Pancreas (tissue), 10 donors: ENCODE measurements around the gene IZUMO3. TPM values are rescaled to one million over a fixed set of nuclear protein-coding genes. Genes with fewer than 3 reads are reported as not detected.

Experiments used
- ATAC-seq, 4 donors: fragments of 200-7000 bp; cut with Tn5 transposase; one replicate each; pipeline versions ENCODE4 v1.8.0 to v1.9.1; 2020; ENCODE audit warnings: mild to moderate bottlenecking in 4 of 4, moderate library complexity in 4 of 4
- DNase-seq, 6 donors: peaks; one replicate each; pipeline ENCODE4 v3.0.0-alpha.2; 2020
- FAIRE-seq: peaks from 2 replicates; lab custom pipeline; 2012; peaks lifted over from hg19 to GRCh38; lab: Jason Lieb, UNC
- H3K27ac ChIP-seq, 4 donors: fragments of 200-600 bp; sonication (generic); 1 replicate in 3 of 4; 2 replicates in 1 of 4; pipeline versions ENCODE4 v1.5.0 to v1.8.0; 2020
- H3K27me3 ChIP-seq, 4 donors: fragments of 200-600 bp; one replicate each; pipeline ENCODE4 v1.8.0; 2021
- H3K36me3 ChIP-seq, 3 donors: fragments of 200-600 bp; sonication (generic) in 1 of 3; one replicate each; pipeline versions ENCODE4 v1.5.0 to v1.8.0; 2020 to 2021
- H3K4me1 ChIP-seq, 3 donors: fragments of 200-600 bp; one replicate each; pipeline ENCODE4 v1.8.0; 2021
- H3K4me3 ChIP-seq, 4 donors: fragments of 200-600 bp; sonication (generic) in 2 of 4; one replicate each; pipeline versions ENCODE4 v1.5.0 to v1.8.0; 2020 to 2021
- H3K9me3 ChIP-seq, 4 donors: fragments of 200-600 bp; one replicate each; pipeline ENCODE4 v1.8.0; 2021
- CTCF ChIP-seq, 4 donors: fragments of 200-600 bp; sonication (generic) in 3 of 4; IDR thresholded peaks; one replicate each; pipeline versions ENCODE4 v1.5.0 to v1.8.0; 2021; ENCODE audit warnings: antibody characterized with exemption in 4 of 4
- WGBS, 2 donors: extraction: QIAGEN DNeasy Blood & Tissue Kit; methylation state at CpG; one replicate each; pipeline ENCODE4 v1.1.7; 2013; 5-methylcytosine and 5-hydroxymethylcytosine counted together
- intact Hi-C, 3 donors: fragments of 100-400 bp; cut with DNase I; formaldehyde crosslinking; loops; one replicate each; pipeline versions ENCODE4 v1.11.1 to v1.14.2; 2022
- polyA plus RNA-seq, 2 donors: library from polyadenylated mRNA; stranded (reverse); fragments of 200-250 nt; gene quantifications; one replicate each; pipeline ENCODE4 v1.2.3, GENCODE V29; 2013
- total RNA-seq, 6 donors: library from RNA; stranded (reverse); fragmentation: NEBNext Ultra II Directional in 4 of 6; extraction: Animal tissue kit (Norgen Biotek cat#: 25700) in 4 of 6; gene quantifications; one replicate each; pipeline versions ENCODE4 v1.2.1 to v1.2.4, GENCODE V29; 2021 to 2023
- donor health status: healthy with polysubstance abuse.
- donor health status: DM: no; HTN: no; CAD: no; lungs with moderate emphysema.
- donor health status: DM: no; HTN: no; CAD: no.
- donor health status: control.
- donor health status: control.
- donor health status: Bipolar disorder and iron deficiency.
- donor health status: DM: yes; HTN: yes; CAD: no.
- donor health status: DM: no; HTN: no; CAD: no.
- donor health status: DM: no; HTN: no; CAD: no.
- donor health status: DM: yes; HTN: yes; CAD: no.

IZUMO3 gene
- total and polyA plus RNA-seq, 8 donors, result not detected

- no peak for ATAC-seq
- H3K4me3 ChIP-seq, result no peak overlapping the region
- no peaks in the 10 kb centered on the region for H3K36me3 ChIP-seq
- no peaks in the 10 kb centered on the region for H3K9me3 ChIP-seq
- intact Hi-C loops, result no loop called here
- H3K27me3 ChIP-seq, result no peaks in the 10 kb centered on the region
- no peak for TF ChIP-seq CTCF (IDR thresholded peaks at IDR 0.05)
- DNase-seq, result no peak
- H3K4me1 ChIP-seq, result no peaks in the 10 kb centered on the region
- 58 to 71% methylated on average over 3 of the region's 3 CpGs for WGBS, 2 donors
- FAIRE-seq, result no peak
- no peak overlapping the region for H3K27ac ChIP-seq
Observed at GRCh38 chr9:24504521-24504920, 41.2 kb downstream of the IZUMO3 start.

- 51 to 65% methylated on average over 1 of the region's 1 CpG for WGBS, 2 donors
- Histone ChIP-seq H3K4me1 (no peaks in the 10 kb centered on the region), H3K27me3 (no peaks in the 10 kb centered on the region), H3K36me3 (no peaks in the 10 kb centered on the region), H3K9me3 (no peaks in the 10 kb centered on the region), H3K4me3 (no peak overlapping the region), H3K27ac (no peak overlapping the region)
- ATAC-seq (no peak), DNase-seq (no peak), FAIRE-seq (no peak)
- no peak for TF ChIP-seq CTCF (IDR thresholded peaks at IDR 0.05)
- intact Hi-C loops, result no loop called here
Observed at GRCh38 chr9:24502206-24502937, 43.3 kb downstream of the IZUMO3 start.

GRCh38 chr9:24500761-24501160 lies 44.9 kb downstream of the IZUMO3 start:
- Histone ChIP-seq H3K27me3 (no peaks in the 10 kb centered on the region), H3K27ac (no peak overlapping the region), H3K9me3 (no peaks in the 10 kb centered on the region), H3K4me1 (no peaks in the 10 kb centered on the region), H3K36me3 (no peaks in the 10 kb centered on the region), H3K4me3 (no peak overlapping the region)
- DNase-seq, result no peak
- no peak for ATAC-seq
- intact Hi-C loops, result no loop called here
- no peak for TF ChIP-seq CTCF (IDR thresholded peaks at IDR 0.05)
- no peak for FAIRE-seq
- WGBS, 2 donors, result 50 to 59% methylated on average over 3 of the region's 3 CpGs

- Histone ChIP-seq H3K36me3 (no peaks in the 10 kb centered on the region), H3K27ac (no peak overlapping the region), H3K4me1 (no peaks in the 10 kb centered on the region), H3K4me3 (no peak overlapping the region), H3K27me3 (no peaks in the 10 kb centered on the region), H3K9me3 (no peaks in the 10 kb centered on the region)
- FAIRE-seq (no peak), DNase-seq (no peak), ATAC-seq (no peak)
- TF ChIP-seq CTCF (IDR thresholded peaks at IDR 0.05), result no peak
- 14 to 17% methylated on average over 2 of the region's 2 CpGs for WGBS, 2 donors
- intact Hi-C loops, result no loop called here
Observed at GRCh38 chr9:24498632-24499031, 47.1 kb downstream of the IZUMO3 start.

- no peak for FAIRE-seq
- 31 to 38% methylated on average over 4 of the region's 4 CpGs for WGBS, 2 donors
Observed at GRCh38 chr9:24497671-24498070, 48.0 kb downstream of the IZUMO3 start.

More at GRCh38 chr9:24497671-24498070, 48.0 kb downstream of the IZUMO3 start:
- no peaks in the 10 kb centered on the region for H3K36me3 ChIP-seq
- no peak for TF ChIP-seq CTCF (IDR thresholded peaks at IDR 0.05)
- no peaks in the 10 kb centered on the region for H3K4me1 ChIP-seq
- DNase-seq (no peak), ATAC-seq (no peak)
- H3K27ac ChIP-seq, result no peak overlapping the region
- intact Hi-C loops, result no loop called here
- H3K9me3 ChIP-seq, result no peaks in the 10 kb centered on the region
- no peak overlapping the region for H3K4me3 ChIP-seq
- H3K27me3 ChIP-seq, result no peaks in the 10 kb centered on the region
